WTC11 (cell line): ENCODE data around the gene SNTA1. TPM values are rescaled to one million over a fixed set of nuclear protein-coding genes. Genes with fewer than 3 reads are reported as not detected.
"Not testable (repeated sequence)": the region's sequence is repeated elsewhere in the genome, so short reads cannot be mapped to it uniquely, and the experiment has no call there.

ENCODE experiments used
- ATAC-seq: fragments of 200-7000 bp; cut with Tn5 transposase; 2 replicates; pipeline ENCODE4 v1.10.0; 2021; ENCODE audit warnings: mild to moderate bottlenecking, moderate library complexity
- CTCF ChIA-PET: fragments of 300-600 bp; sonication (Branson Sonifier 250); formaldehyde crosslinking; loops from one replicate; lab custom pipeline; 2021; ENCODE audit warnings: antibody characterized with exemption; lab: Charles Lee
- POLR2A ChIA-PET: fragments of 350-600 bp; sonication (Branson Sonifier 250); formaldehyde crosslinking; loops from one replicate; lab custom pipeline; 2021; ENCODE audit warnings: antibody characterized with exemption; lab: Charles Lee
- DNase-seq: peaks from one replicate; pipeline ENCODE4 v3.0.0; 2021; ENCODE audit warnings: low spot score
- H3K27ac Mint-ChIP-seq: 2 replicates; pipeline ENCODE4 v1.8.0; 2021; ENCODE audit warnings: mixed read lengths
- H3K27me3 Mint-ChIP-seq: 2 replicates; pipeline ENCODE4 v1.8.0; 2021; ENCODE audit warnings: low read depth, mild to moderate bottlenecking, moderate library complexity, mixed read lengths
- H3K36me3 Mint-ChIP-seq: 2 replicates; pipeline ENCODE4 v1.8.0; 2021; ENCODE audit warnings: mixed read lengths
- H3K4me1 Mint-ChIP-seq: 2 replicates; pipeline ENCODE4 v1.8.0; 2022; ENCODE audit warnings: mixed read lengths
- H3K4me3 Mint-ChIP-seq: 2 replicates; pipeline ENCODE4 v1.8.0; 2021; ENCODE audit warnings: mild to moderate bottlenecking, moderate library complexity, mixed read lengths
- H3K9me3 Mint-ChIP-seq: 2 replicates; pipeline ENCODE4 v1.8.0; 2021; ENCODE audit warnings: mixed read lengths
- ATF1 ChIP-seq: sonication (generic); formaldehyde crosslinking; IDR thresholded peaks from 2 replicates; pipeline ENCODE4 v1.8.1; 2023; ENCODE audit warnings: mild to moderate bottlenecking, moderate library complexity, missing genetic modification reagents
- CREB1 ChIP-seq: sonication (generic); formaldehyde crosslinking; IDR thresholded peaks from 2 replicates; pipeline ENCODE4 v1.8.0; 2023; ENCODE audit warnings: mild to moderate bottlenecking, missing genetic modification reagents
- ELF4 ChIP-seq: sonication (generic); formaldehyde crosslinking; IDR thresholded peaks from 2 replicates; pipeline ENCODE4 v1.8.1; 2022; ENCODE audit warnings: low read depth, mild to moderate bottlenecking, moderate library complexity, missing genetic modification reagents
- ETV6 ChIP-seq: sonication (generic); formaldehyde crosslinking; IDR thresholded peaks from 2 replicates; pipeline ENCODE4 v1.8.1; 2022; ENCODE audit warnings: mild to moderate bottlenecking, missing genetic modification reagents
- FOXJ3 ChIP-seq: sonication (generic); formaldehyde crosslinking; IDR thresholded peaks from 2 replicates; pipeline ENCODE4 v1.9.0; 2021; ENCODE audit warnings: missing genetic modification reagents, mild to moderate bottlenecking, borderline replicate concordance
- MYBL2 ChIP-seq: sonication (generic); formaldehyde crosslinking; IDR thresholded peaks from 2 replicates; pipeline ENCODE4 v1.8.1; 2023; ENCODE audit warnings: mild to moderate bottlenecking, moderate library complexity, missing genetic modification reagents
- NFATC4 ChIP-seq: fragments of 250-450 bp; sonication (Bioruptor Pico); IDR thresholded peaks from 2 replicates; pipeline ENCODE4 v1.9.0; 2021; ENCODE audit warnings: mild to moderate bottlenecking
- NFYB ChIP-seq: sonication (generic); formaldehyde crosslinking; conservative IDR thresholded peaks from 2 replicates; pipeline ENCODE4 v1.8.0; 2022; ENCODE audit warnings: low read depth, missing genetic modification reagents
- NR1H2 ChIP-seq: sonication (generic); formaldehyde crosslinking; IDR thresholded peaks from 2 replicates; pipeline ENCODE4 v1.9.0; 2021; ENCODE audit warnings: mild to moderate bottlenecking, moderate library complexity, missing genetic modification reagents
- RELA ChIP-seq: sonication (generic); formaldehyde crosslinking; IDR thresholded peaks from 2 replicates; pipeline ENCODE4 v1.8.1; 2022; ENCODE audit warnings: missing genetic modification reagents, mild to moderate bottlenecking, borderline replicate concordance
- TEAD1 ChIP-seq: sonication (generic); formaldehyde crosslinking; IDR thresholded peaks from 2 replicates; pipeline ENCODE4 v1.8.0; 2022; ENCODE audit warnings: mild to moderate bottlenecking, missing genetic modification reagents
- TP53 ChIP-seq: sonication (generic); formaldehyde crosslinking; IDR thresholded peaks from 2 replicates; pipeline ENCODE4 v1.8.1; 2023; ENCODE audit warnings: mild to moderate bottlenecking, missing genetic modification reagents
- ZNF263 ChIP-seq: sonication (generic); formaldehyde crosslinking; IDR thresholded peaks from 2 replicates; pipeline ENCODE4 v1.8.1; 2022; ENCODE audit warnings: low read depth, mild to moderate bottlenecking, moderate library complexity, missing genetic modification reagents
- total RNA-seq: library from RNA; stranded (reverse); gene quantifications from 3 replicates; pipeline ENCODE4 v1.2.3, GENCODE V29; 2021
- TF ChIP-seq, protein P1 (sequence below): fragments of 250-450 bp; sonication (Bioruptor Pico); IDR thresholded peaks from 2 replicates; pipeline ENCODE4 v1.9.0; 2021; ENCODE audit warnings: mild to moderate bottlenecking, borderline replicate concordance
- TF ChIP-seq, protein P2 (sequence below): fragments of 250-450 bp; sonication (Bioruptor Pico); IDR thresholded peaks from 2 replicates; pipeline ENCODE4 v2.1.2; 2022; ENCODE audit warnings: mild to moderate bottlenecking, moderate library complexity
- TF ChIP-seq, protein P3 (sequence below): fragments of 250-450 bp; sonication (Bioruptor Pico); IDR thresholded peaks from 2 replicates; pipeline ENCODE4 v1.8.0; 2021; ENCODE audit warnings: mild to moderate bottlenecking
- TF ChIP-seq, protein P4 (sequence below): sonication (generic); formaldehyde crosslinking; IDR thresholded peaks from 2 replicates; pipeline ENCODE4 v1.8.0; 2023; ENCODE audit warnings: missing genetic modification reagents
- TF ChIP-seq, protein P5 (sequence below): sonication (generic); formaldehyde crosslinking; IDR thresholded peaks from 2 replicates; pipeline ENCODE4 v1.8.1; 2023; ENCODE audit warnings: mild to moderate bottlenecking, missing genetic modification reagents, moderate library complexity
- TF ChIP-seq, protein P6 (sequence below): sonication (generic); formaldehyde crosslinking; conservative IDR thresholded peaks from 2 replicates; pipeline ENCODE4 v1.8.1; 2022; ENCODE audit warnings: mild to moderate bottlenecking, missing genetic modification reagents

Gene SNTA1
- total RNA-seq, 1 experiment from 2014 or later = 5.3 TPM

DNA sequence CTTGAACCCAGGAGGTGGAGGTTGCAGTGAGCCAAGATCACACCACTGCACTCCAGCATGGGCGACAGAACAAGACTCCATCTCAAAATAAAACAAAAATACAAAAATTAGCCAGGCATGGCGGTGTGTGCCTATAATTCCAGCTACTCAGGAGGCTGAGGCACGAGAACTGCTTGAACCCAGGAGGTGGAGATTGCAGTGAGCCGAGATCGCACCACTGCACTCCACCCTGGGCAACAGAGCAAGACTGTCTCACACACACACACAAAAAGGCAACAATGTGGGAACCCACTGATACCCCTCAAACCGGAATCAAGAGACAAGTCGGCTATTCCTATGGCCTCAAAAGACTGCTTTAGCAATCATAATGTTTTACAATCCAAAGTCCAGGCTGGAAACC lies 3.0 kb downstream of the SNTA1 start:
- DNase-seq, CTCF ChIA-PET, POLR2A ChIA-PET, H3K36me3 Mint-ChIP-seq, ATAC-seq, H3K4me3 Mint-ChIP-seq, H3K27ac Mint-ChIP-seq, H3K9me3 Mint-ChIP-seq: not testable (repeated sequence)
- peaks cover 35% of the 10 kb centered on the region for H3K27me3 Mint-ChIP-seq
- H3K4me1 Mint-ChIP-seq = peaks cover 12% of the 10 kb centered on the region

DNA sequence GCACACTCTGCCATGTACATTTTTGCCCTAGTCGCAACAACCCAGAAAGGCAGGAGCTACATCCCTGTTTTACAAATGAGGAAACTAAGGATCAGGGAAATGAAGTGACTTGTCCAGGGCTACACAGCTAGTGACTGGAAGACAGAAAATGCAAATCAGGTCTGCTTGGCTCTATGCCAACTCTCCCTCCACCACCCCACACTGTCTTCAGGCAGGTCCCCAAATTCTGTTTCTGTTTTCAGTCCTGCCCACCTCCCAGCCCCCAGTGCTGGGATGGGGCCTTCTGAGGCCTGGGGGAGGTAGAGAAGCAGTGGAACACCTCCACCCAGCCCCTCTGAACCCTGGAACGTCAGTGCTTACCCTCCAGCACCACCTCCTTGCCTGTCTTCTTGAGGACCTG lies 5.1 kb downstream of the SNTA1 start:
- Mint-ChIP-seq H3K27ac (no peak overlapping the region), H3K4me1 (no peaks in the 10 kb centered on the region), H3K9me3 (peaks cover 4% of the 10 kb centered on the region; the same call in 1 of the 2 replicates)
- no peak for ATAC-seq
- TF ChIP-seq CREB1 (CRISPR knock-in tag) (no peak), NFYB (CRISPR knock-in tag) (no peak), RELA (no peak), ZNF263 (CRISPR knock-in tag) (no peak), TEAD1 (CRISPR knock-in tag) (no peak), ATF1 (CRISPR knock-in tag) (no peak), NFATC4 (CRISPR knock-in tag) (no peak), TP53 (CRISPR knock-in tag) (no peak), MYBL2 (CRISPR knock-in tag) (no peak), ELF4 (CRISPR knock-in tag) (no peak), ETV6 (CRISPR knock-in tag) (no peak), NR1H2 (CRISPR knock-in tag) (no peak), FOXJ3 (CRISPR knock-in tag) (no peak)
- TF ChIP-seq, protein P1, sequence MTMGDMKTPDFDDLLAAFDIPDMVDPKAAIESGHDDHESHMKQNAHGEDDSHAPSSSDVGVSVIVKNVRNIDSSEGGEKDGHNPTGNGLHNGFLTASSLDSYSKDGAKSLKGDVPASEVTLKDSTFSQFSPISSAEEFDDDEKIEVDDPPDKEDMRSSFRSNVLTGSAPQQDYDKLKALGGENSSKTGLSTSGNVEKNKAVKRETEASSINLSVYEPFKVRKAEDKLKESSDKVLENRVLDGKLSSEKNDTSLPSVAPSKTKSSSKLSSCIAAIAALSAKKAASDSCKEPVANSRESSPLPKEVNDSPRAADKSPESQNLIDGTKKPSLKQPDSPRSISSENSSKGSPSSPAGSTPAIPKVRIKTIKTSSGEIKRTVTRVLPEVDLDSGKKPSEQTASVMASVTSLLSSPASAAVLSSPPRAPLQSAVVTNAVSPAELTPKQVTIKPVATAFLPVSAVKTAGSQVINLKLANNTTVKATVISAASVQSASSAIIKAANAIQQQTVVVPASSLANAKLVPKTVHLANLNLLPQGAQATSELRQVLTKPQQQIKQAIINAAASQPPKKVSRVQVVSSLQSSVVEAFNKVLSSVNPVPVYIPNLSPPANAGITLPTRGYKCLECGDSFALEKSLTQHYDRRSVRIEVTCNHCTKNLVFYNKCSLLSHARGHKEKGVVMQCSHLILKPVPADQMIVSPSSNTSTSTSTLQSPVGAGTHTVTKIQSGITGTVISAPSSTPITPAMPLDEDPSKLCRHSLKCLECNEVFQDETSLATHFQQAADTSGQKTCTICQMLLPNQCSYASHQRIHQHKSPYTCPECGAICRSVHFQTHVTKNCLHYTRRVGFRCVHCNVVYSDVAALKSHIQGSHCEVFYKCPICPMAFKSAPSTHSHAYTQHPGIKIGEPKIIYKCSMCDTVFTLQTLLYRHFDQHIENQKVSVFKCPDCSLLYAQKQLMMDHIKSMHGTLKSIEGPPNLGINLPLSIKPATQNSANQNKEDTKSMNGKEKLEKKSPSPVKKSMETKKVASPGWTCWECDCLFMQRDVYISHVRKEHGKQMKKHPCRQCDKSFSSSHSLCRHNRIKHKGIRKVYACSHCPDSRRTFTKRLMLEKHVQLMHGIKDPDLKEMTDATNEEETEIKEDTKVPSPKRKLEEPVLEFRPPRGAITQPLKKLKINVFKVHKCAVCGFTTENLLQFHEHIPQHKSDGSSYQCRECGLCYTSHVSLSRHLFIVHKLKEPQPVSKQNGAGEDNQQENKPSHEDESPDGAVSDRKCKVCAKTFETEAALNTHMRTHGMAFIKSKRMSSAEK = no peak
- TF ChIP-seq, protein P2, sequence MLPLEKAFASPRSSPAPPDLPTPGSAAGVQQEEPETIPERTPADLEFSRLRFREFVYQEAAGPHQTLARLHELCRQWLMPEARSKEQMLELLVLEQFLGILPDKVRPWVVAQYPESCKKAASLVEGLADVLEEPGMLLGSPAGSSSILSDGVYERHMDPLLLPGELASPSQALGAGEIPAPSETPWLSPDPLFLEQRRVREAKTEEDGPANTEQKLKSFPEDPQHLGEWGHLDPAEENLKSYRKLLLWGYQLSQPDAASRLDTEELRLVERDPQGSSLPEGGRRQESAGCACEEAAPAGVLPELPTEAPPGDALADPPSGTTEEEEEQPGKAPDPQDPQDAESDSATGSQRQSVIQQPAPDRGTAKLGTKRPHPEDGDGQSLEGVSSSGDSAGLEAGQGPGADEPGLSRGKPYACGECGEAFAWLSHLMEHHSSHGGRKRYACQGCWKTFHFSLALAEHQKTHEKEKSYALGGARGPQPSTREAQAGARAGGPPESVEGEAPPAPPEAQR (CRISPR knock-in tag) = no peak
- TF ChIP-seq, protein P3, sequence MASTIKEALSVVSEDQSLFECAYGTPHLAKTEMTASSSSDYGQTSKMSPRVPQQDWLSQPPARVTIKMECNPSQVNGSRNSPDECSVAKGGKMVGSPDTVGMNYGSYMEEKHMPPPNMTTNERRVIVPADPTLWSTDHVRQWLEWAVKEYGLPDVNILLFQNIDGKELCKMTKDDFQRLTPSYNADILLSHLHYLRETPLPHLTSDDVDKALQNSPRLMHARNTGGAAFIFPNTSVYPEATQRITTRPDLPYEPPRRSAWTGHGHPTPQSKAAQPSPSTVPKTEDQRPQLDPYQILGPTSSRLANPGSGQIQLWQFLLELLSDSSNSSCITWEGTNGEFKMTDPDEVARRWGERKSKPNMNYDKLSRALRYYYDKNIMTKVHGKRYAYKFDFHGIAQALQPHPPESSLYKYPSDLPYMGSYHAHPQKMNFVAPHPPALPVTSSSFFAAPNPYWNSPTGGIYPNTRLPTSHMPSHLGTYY (CRISPR knock-in tag) = no peak
- TF ChIP-seq, protein P4, sequence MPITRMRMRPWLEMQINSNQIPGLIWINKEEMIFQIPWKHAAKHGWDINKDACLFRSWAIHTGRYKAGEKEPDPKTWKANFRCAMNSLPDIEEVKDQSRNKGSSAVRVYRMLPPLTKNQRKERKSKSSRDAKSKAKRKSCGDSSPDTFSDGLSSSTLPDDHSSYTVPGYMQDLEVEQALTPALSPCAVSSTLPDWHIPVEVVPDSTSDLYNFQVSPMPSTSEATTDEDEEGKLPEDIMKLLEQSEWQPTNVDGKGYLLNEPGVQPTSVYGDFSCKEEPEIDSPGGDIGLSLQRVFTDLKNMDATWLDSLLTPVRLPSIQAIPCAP (CRISPR knock-in tag) = no peak
- TF ChIP-seq, protein P5, sequence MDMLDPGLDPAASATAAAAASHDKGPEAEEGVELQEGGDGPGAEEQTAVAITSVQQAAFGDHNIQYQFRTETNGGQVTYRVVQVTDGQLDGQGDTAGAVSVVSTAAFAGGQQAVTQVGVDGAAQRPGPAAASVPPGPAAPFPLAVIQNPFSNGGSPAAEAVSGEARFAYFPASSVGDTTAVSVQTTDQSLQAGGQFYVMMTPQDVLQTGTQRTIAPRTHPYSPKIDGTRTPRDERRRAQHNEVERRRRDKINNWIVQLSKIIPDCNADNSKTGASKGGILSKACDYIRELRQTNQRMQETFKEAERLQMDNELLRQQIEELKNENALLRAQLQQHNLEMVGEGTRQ = no peak
- TF ChIP-seq, protein P6, sequence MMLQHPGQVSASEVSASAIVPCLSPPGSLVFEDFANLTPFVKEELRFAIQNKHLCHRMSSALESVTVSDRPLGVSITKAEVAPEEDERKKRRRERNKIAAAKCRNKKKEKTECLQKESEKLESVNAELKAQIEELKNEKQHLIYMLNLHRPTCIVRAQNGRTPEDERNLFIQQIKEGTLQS (CRISPR knock-in tag) = no peak
- TF ChIP-seq, all 79 proteins: peak for 0
- ChIA-PET POLR2A (no interaction called here), CTCF (no interaction called here)
- Mint-ChIP-seq H3K4me3 (no peak overlapping the region), H3K36me3 (no peaks in the 10 kb centered on the region; the same call in 1 of the 2 replicates), H3K27me3 (peaks cover 24% of the 10 kb centered on the region)
- no peak for DNase-seq
